AG09319 (cell line): ENCODE results near the gene MAFB.

Experiments
- DNase-seq: peaks from one replicate; pipeline ENCODE4 v3.0.0-alpha.2; 2010; ENCODE audit warnings: low read depth; ENCODE audit errors: extremely low read depth
- CTCF ChIP-seq: IDR thresholded peaks from 2 replicates; pipeline ENCODE4 v1.5.1; 2011; ENCODE audit warnings: low read depth, mild to moderate bottlenecking, inconsistent platforms, low read length, moderate library complexity

The MAFB gene

GRCh38 chr20:40713508-40713907 lies 24.5 kb upstream of the MAFB start:
- TF ChIP-seq CTCF = no peak
- no peak for DNase-seq

- TF ChIP-seq CTCF = no peak
- DNase-seq = no peak
Measured at GRCh38 chr20:40711079-40711478, 22.0 kb upstream of the MAFB start.

- TF ChIP-seq CTCF = no peak
- no peak for DNase-seq
Measured at GRCh38 chr20:40710603-40711002, 21.6 kb upstream of the MAFB start.

GRCh38 chr20:40706977-40707582 lies 18.0 kb upstream of the MAFB start:
- TF ChIP-seq CTCF = no peak
- DNase-seq = no peak

- no peak for DNase-seq
- no peak for TF ChIP-seq CTCF
Measured at GRCh38 chr20:40705413-40705812, 16.4 kb upstream of the MAFB start.

- DNase-seq = no peak
- no peak for TF ChIP-seq CTCF
Measured at GRCh38 chr20:40704828-40705227, 15.8 kb upstream of the MAFB start.

- no peak for TF ChIP-seq CTCF
- DNase-seq = no peak
Measured at GRCh38 chr20:40703975-40704530, 15.0 kb upstream of the MAFB start.
